Osteocyte (in vitro differentiated cells): ENCODE data around the gene TSR3. TPM values are rescaled to one million over a fixed set of nuclear protein-coding genes. Genes with fewer than 3 reads are reported as not detected.

Source experiments
- DNase-seq: peaks from one replicate; pipeline ENCODE4 v3.0.0; 2021; ENCODE audit warnings: mixed read lengths; ENCODE audit not compliant: unreplicated experiment; ENCODE audit errors: extremely low spot score
- H3K27ac Mint-ChIP-seq: one replicate; pipeline ENCODE4 v1.8.0; 2021; ENCODE audit warnings: mild to moderate bottlenecking, mixed read lengths; ENCODE audit not compliant: unreplicated experiment
- H3K27me3 Mint-ChIP-seq: one replicate; pipeline ENCODE4 v1.8.0; 2021; ENCODE audit warnings: mixed read lengths; ENCODE audit not compliant: unreplicated experiment
- H3K36me3 Mint-ChIP-seq: one replicate; pipeline ENCODE4 v1.8.0; 2021; ENCODE audit warnings: mixed read lengths; ENCODE audit not compliant: unreplicated experiment
- H3K4me1 Mint-ChIP-seq: one replicate; pipeline ENCODE4 v1.8.0; 2021; ENCODE audit warnings: mixed read lengths; ENCODE audit not compliant: unreplicated experiment
- H3K4me3 Mint-ChIP-seq: one replicate; pipeline ENCODE4 v1.8.0; 2021; ENCODE audit warnings: mild to moderate bottlenecking, moderate library complexity, mixed read lengths; ENCODE audit not compliant: unreplicated experiment
- H3K9me3 Mint-ChIP-seq: one replicate; pipeline ENCODE4 v1.8.0; 2021; ENCODE audit warnings: mixed read lengths; ENCODE audit not compliant: unreplicated experiment
- CTCF ChIP-seq: fragments of 200-600 bp; sonication (generic); IDR thresholded peaks from 2 replicates; pipeline ENCODE4 v1.5.0; 2021; ENCODE audit warnings: antibody characterized with exemption, mild to moderate bottlenecking, moderate library complexity
- total RNA-seq: library from RNA; stranded (reverse); gene quantifications from 2 replicates; pipeline ENCODE4 v1.2.1, GENCODE V29; 2021

TSR3 gene
- total RNA-seq, 1 donor from 2014 or later: 58.0 TPM

GRCh38 chr16:1324286-1324826 is 27.3 kb downstream of the TSR3 start:
- Mint-ChIP-seq H3K9me3 (no peaks in the 10 kb centered on the region), H3K36me3 (peaks cover 19% of the 10 kb centered on the region), H3K4me1 (no peaks in the 10 kb centered on the region), H3K27ac (no peak overlapping the region), H3K27me3 (no peaks in the 10 kb centered on the region), H3K4me3 (no peak overlapping the region)
- TF ChIP-seq CTCF: no peak
- DNase-seq: no peak

GRCh38 chr16:1323296-1324239 is 28.1 kb downstream of the TSR3 start:
- no peaks in the 10 kb centered on the region for H3K4me1 Mint-ChIP-seq
- no peaks in the 10 kb centered on the region for H3K27me3 Mint-ChIP-seq
- H3K4me3 Mint-ChIP-seq: no peak overlapping the region
- TF ChIP-seq CTCF: no peak
- no peak for DNase-seq
- H3K27ac Mint-ChIP-seq: no peak overlapping the region
- peaks cover 24% of the 10 kb centered on the region for H3K36me3 Mint-ChIP-seq
- H3K9me3 Mint-ChIP-seq: no peaks in the 10 kb centered on the region

DNA sequence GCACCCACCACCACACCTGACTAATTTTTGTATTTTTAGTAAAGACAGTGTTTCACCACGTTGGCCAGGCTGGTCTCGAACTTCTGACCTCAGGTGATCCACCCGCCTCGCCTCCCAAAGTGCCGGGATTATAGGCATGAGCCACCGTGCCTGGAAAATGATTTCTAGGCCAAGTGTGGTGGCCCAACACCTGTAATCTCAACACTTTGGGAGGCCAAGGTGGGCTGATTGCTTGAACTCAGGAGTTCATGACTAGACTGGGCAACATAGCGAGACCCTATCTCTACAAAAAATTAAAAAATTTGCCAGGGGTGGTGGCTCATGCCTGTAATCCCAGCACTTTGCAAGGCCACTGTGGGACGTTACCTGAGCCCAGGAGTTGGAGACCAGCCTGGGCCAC is 29.3 kb downstream of the TSR3 start:
- no peak overlapping the region for H3K27ac Mint-ChIP-seq
- H3K36me3 Mint-ChIP-seq: peaks cover 34% of the 10 kb centered on the region
- H3K27me3 Mint-ChIP-seq: no peaks in the 10 kb centered on the region
- no peak for DNase-seq
- TF ChIP-seq CTCF: no peak
- H3K4me3 Mint-ChIP-seq: no peak overlapping the region
- H3K4me1 Mint-ChIP-seq: no peaks in the 10 kb centered on the region
- H3K9me3 Mint-ChIP-seq: no peaks in the 10 kb centered on the region

DNA sequence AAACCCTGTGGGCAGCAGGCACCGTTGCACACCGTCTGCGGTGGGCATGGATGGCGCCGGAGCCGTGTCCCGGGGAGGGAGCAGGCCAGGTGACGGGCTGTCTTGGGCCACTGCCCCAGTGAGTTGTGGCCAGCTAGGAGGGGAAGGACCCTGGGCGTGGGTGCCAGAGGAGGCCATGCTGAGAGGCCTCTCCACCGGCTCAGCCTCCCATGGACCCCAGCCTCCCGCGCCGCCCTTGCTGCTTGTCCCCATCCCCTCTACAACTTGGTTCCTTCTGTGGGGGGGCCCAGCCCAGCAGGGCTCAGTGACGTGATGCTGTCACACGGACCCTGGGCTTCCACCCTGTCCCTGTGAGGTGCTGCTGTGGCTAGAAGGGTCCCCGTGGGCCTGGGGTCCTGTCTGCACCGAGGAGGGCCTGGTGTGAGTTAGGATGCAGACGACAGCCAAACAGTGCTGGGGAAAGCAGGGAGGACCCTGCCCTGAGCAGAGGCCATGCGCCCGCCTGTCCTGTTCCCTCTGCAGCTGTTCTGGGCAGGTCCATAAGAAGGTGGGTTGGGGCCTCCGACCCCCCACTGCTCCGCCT is 30.9 kb downstream of the TSR3 start:
- no peak for DNase-seq
- no peak overlapping the region for H3K27ac Mint-ChIP-seq
- no peaks in the 10 kb centered on the region for H3K27me3 Mint-ChIP-seq
- H3K4me1 Mint-ChIP-seq: no peaks in the 10 kb centered on the region
- no peak overlapping the region for H3K4me3 Mint-ChIP-seq
- no peaks in the 10 kb centered on the region for H3K9me3 Mint-ChIP-seq
- no peak for TF ChIP-seq CTCF
- H3K36me3 Mint-ChIP-seq: peaks cover 48% of the 10 kb centered on the region

DNA sequence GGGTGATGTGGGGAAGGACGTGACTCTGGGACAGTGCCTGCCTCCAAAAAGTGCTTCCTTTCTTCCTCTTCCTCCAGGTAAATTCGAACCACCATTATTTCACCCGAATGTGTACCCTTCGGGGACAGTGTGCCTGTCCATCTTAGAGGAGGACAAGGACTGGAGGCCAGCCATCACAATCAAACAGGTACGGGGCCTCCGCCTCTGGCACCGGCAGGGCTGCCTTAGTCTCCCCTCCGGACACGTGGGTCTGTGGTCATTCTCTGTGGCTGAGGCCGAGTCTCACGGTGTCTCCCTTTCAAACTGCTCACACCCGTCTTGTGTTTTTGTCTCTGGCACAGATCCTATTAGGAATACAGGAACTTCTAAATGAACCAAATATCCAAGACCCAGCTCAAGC is 31.6 kb downstream of the TSR3 start:
- no peak for TF ChIP-seq CTCF
- Mint-ChIP-seq H3K9me3 (no peaks in the 10 kb centered on the region), H3K27ac (no peak overlapping the region), H3K4me1 (no peaks in the 10 kb centered on the region), H3K36me3 (peaks cover 50% of the 10 kb centered on the region), H3K4me3 (no peak overlapping the region), H3K27me3 (no peaks in the 10 kb centered on the region)
- no peak for DNase-seq
